Astrocyte of the cerebellum (primary cell): ENCODE data around the gene TREM2.

ENCODE experiments used
- DNase-seq: peaks from one replicate; pipeline ENCODE4 v3.0.0-alpha.2; 2011; ENCODE audit warnings: low read depth
- H3K4me3 ChIP-seq: 2 replicates; pipeline ENCODE4 v1.5.1; 2011; ENCODE audit warnings: mild to moderate bottlenecking, low read depth, low read length, moderate library complexity
- in situ Hi-C: cut with HindIII; loops from 2 replicates; pipeline ENCODE4 v1.10.0; 2017; ENCODE audit warnings: low sequenced_read_pairs
- TF ChIP-seq, protein P1 (sequence below): IDR thresholded peaks from 2 replicates; pipeline ENCODE4 v1.5.1; 2012; ENCODE audit warnings: low read length, low read depth, moderate library complexity, mild to moderate bottlenecking; ENCODE audit errors: missing control alignments

Gene TREM2

DNA sequence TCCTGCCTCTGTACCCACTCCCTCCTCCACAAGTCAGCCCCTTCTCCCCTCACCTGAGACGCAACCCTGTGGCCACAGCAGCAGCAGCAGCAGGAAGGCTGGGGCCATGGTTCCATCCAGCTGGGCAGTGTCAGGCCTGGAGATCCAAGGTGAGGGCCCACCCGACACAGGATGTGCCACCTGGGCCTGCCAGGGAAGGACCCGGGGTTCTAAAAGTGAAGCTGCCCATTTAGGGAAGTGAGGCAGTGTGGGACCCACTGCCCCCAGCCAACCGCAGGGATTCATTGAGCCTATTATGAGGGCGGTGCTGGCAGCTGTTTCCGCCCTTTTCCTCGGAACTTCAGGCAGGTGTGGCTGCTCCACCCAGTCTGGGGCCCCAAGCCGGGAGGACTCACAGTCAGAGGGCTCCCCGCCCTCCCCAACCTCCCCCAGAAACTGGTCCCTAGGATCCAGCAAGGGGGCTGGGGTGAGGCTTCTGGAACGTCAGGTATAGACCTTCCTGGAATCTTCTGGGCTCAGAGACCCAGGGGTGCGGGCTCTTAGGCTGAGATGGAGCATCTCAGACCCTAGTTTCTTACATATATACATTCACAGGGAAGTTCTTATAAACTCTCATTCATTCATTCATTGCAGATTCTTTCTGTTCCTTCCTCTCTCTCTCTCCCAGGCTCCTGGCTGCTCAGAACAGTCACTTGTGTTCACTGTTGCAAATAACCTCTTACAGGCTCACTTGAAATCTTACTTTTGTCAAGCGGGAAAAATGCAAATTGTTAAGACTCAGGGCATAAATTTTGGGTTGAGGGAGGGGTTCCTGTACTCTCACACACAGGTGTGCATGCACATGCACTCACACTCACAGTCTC, 38.2 kb upstream of the TREM2 start, which contains the start of gene TREML2:
Gene TREML2 (minus strand): TSS at position 249 of the 863 bp plus-strand sequence. CDS start 141 bp downstream, at position 108.
- TF ChIP-seq, protein P1, sequence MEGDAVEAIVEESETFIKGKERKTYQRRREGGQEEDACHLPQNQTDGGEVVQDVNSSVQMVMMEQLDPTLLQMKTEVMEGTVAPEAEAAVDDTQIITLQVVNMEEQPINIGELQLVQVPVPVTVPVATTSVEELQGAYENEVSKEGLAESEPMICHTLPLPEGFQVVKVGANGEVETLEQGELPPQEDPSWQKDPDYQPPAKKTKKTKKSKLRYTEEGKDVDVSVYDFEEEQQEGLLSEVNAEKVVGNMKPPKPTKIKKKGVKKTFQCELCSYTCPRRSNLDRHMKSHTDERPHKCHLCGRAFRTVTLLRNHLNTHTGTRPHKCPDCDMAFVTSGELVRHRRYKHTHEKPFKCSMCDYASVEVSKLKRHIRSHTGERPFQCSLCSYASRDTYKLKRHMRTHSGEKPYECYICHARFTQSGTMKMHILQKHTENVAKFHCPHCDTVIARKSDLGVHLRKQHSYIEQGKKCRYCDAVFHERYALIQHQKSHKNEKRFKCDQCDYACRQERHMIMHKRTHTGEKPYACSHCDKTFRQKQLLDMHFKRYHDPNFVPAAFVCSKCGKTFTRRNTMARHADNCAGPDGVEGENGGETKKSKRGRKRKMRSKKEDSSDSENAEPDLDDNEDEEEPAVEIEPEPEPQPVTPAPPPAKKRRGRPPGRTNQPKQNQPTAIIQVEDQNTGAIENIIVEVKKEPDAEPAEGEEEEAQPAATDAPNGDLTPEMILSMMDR = no peak

DNA sequence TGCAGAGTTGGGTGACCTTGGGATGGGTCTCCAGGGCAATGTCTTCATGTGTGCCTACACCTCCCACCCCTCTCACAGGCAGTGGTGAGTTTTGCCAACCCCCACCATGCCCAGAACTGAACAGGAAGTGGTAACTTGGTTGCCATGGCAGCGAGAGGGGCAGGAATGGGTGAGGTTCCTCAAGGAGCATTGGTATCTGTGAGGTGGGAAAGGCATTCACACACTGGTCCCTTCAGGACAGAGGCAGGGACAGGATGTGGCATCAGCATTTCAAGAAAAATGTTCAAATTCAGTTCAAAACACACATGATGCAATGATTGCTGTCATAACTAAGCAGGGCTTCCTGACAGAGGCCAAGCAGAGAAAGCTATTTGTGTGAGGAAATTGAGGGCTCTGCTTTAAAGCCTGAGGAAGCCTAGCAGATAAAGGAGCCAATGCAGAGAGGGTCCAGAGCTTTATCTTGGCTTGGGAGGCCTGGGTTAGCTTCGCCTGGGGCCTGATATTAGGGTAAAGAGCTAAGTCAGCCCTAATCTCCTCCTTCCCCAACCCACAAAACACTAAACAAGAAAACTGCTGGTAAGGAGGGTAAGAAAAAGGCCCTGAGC, 37.5 kb upstream of the TREM2 start:
- no peak for DNase-seq

More for the DNA sequence above, 38.2 kb upstream of the TREM2 start, which contains the start of gene TREML2:
- in situ Hi-C loops = no loop called here
- H3K4me3 ChIP-seq = no peak within 1 kb of the TSS
- no peak for DNase-seq

DNA sequence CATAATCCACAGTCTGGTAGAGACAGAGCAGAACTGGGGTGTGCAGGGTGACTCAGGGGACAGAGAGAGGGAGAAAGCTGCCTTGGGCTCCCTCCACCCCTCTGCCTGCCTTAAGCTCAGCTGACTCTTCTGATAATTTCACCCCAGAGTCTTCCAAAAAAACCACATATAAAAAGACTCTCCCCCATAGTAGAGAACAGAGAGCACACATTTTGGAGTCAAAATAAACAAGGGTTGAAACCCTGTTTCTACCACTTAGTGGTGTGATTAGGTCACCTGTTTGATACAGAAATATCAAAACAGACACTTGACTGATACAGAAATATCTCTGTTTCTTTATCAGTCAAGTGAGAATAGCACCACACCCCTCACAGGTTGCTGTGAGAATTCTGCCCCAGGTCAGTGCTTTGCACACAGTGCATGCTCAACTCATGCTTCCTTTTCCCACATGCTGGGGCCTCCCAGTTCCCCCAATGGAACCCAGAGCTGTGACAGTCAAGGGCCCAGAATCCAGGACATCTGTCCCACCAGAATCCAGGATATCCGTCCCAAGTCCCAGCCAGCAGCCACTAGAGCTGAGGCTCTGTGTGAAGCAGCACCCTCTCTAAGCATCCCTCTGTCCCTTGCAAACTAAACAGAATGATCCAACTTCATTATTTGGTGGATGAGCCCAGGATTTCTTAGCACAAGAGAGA, 36.8 kb upstream of the TREM2 start:
- no peak overlapping the region for H3K4me3 ChIP-seq
- in situ Hi-C loops = no loop called here
- TF ChIP-seq, protein P1 = no peak
- DNase-seq = no peak

More for the DNA sequence above, 37.5 kb upstream of the TREM2 start:
- TF ChIP-seq, protein P1 = no peak
- H3K4me3 ChIP-seq = no peak overlapping the region
- in situ Hi-C loops = no loop called here

DNA sequence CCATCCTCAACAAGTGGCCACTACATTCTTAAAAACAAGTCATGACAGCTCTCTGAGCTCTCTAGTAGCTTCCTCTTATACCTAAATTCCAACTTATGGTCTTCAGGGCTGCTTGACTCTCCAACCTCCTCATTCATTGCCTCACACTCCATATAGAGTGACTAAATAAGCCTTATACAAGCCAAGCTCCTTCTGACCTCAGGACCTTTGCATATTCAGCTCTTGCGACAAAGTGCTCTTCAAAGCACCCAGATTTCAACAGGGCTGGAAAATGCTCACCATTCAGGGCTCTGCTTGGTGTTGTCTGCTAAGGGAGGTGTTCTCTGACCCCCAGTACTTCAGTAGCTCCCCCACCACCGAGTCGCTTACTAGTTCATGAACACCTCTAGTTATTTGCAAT, 34.3 kb upstream of the TREM2 start:
- no peak for DNase-seq
- TF ChIP-seq, protein P1 = no peak
- H3K4me3 ChIP-seq = no peak overlapping the region
- in situ Hi-C loops = no loop called here

DNA sequence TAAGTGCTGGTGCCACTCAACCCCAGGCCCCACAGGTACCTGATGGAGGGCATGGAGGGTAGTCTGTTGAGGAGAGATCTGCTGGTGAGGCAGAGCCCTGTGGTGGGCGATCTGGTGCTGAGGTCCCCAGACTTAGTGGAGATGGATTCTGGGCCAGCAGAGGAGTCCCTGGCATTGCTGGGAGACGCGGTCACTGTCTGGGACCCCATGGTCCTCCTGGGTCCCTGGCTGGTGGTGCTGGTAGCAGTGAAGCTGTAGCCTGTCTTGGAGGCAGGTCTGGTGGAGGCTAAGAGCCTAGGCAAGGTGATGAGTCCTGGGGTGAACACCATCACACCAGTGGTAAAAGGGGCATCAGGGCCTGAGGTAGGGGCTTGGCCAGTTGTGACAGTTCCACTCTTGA, 31.5 kb upstream of the TREM2 start:
- in situ Hi-C loops = no loop called here

DNA sequence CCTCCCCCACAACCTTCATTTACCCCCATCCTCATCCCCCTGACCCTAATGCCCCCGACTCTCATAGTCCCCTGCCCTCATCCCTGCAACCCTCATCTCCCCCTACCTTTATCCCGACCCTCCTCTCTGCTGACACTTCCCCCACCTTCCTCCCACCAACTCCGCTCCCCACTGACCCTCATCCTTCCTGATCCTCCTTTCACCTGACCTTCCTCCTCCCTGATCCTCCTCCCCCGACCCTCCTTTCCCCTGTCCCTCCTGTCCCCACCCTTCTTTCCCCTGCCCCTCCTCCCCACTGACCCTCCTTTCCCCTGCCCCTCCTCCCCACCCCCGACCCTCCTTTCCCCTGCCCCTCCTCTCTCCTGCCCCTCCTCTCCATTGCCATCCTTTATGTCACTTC, 31.0 kb upstream of the TREM2 start:
- TF ChIP-seq, protein P1 = no peak
- in situ Hi-C loops = no loop called here
- DNase-seq = no peak
- H3K4me3 ChIP-seq = no peak overlapping the region

More for the DNA sequence above, 31.5 kb upstream of the TREM2 start:
- no peak for DNase-seq
- TF ChIP-seq, protein P1 = no peak
- H3K4me3 ChIP-seq = no peak overlapping the region
